GM12873 (cell line): Measurements from ENCODE around the gene PHACTR3.

Source experiments
- TF ChIP-seq, protein P1 (sequence below): IDR thresholded peaks from 2 replicates; pipeline ENCODE4 v1.5.1; 2012; ENCODE audit warnings: low read depth, mild to moderate bottlenecking, moderate library complexity, low read length, control low read depth; ENCODE audit not compliant: insufficient read depth; ENCODE audit errors: missing control alignments

Gene PHACTR3

DNA sequence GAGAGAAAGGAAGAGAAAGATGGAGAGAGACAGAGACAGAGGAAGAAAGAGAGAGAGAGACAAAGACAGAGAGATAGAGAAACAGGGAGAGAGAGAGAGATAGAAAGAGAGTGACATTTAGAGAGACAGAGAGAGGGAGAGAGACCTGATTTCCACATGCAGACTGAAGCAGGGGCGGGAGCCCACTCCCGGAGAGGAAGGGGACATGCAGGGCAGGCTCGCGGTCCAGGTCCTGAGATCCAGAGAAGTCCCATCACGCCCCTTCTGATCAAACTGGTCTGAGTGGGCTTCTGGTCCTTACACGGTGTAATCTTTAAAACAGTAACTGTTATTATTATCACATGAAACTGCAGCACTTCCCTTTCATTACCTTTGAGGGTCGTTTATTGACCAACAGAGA lies 62.2 kb downstream of the PHACTR3 start:
- TF ChIP-seq, protein P1, sequence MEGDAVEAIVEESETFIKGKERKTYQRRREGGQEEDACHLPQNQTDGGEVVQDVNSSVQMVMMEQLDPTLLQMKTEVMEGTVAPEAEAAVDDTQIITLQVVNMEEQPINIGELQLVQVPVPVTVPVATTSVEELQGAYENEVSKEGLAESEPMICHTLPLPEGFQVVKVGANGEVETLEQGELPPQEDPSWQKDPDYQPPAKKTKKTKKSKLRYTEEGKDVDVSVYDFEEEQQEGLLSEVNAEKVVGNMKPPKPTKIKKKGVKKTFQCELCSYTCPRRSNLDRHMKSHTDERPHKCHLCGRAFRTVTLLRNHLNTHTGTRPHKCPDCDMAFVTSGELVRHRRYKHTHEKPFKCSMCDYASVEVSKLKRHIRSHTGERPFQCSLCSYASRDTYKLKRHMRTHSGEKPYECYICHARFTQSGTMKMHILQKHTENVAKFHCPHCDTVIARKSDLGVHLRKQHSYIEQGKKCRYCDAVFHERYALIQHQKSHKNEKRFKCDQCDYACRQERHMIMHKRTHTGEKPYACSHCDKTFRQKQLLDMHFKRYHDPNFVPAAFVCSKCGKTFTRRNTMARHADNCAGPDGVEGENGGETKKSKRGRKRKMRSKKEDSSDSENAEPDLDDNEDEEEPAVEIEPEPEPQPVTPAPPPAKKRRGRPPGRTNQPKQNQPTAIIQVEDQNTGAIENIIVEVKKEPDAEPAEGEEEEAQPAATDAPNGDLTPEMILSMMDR = no peak

GRCh38 chr20:59667131-59667530 lies 62.8 kb downstream of the PHACTR3 start:
- TF ChIP-seq, protein P1 = no peak

DNA sequence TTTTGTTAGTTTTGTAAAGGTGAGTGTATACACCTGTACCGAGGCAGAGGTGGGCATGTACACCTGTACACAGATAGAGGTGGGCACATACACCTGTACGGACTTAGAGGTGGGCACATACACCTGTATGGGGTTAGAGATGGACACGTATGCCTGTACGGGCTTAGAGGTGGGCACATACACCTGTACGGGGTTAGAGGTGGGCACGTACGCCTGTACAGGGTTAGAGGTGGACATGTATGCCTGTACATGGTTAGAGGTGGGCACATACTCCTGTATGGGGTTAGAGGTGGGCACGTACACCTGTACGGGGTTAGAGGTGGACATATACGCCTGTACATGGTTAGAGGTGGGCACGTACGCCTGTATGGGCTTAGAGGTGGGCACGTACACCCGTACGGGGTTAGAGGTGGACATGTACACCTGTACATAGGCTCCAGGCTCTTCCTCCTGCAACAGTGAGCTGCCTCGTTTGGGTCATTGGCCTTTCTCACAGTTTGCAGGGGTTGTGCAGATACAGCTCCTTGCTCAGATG lies 63.7 kb downstream of the PHACTR3 start:
- TF ChIP-seq, protein P1 = no peak

DNA sequence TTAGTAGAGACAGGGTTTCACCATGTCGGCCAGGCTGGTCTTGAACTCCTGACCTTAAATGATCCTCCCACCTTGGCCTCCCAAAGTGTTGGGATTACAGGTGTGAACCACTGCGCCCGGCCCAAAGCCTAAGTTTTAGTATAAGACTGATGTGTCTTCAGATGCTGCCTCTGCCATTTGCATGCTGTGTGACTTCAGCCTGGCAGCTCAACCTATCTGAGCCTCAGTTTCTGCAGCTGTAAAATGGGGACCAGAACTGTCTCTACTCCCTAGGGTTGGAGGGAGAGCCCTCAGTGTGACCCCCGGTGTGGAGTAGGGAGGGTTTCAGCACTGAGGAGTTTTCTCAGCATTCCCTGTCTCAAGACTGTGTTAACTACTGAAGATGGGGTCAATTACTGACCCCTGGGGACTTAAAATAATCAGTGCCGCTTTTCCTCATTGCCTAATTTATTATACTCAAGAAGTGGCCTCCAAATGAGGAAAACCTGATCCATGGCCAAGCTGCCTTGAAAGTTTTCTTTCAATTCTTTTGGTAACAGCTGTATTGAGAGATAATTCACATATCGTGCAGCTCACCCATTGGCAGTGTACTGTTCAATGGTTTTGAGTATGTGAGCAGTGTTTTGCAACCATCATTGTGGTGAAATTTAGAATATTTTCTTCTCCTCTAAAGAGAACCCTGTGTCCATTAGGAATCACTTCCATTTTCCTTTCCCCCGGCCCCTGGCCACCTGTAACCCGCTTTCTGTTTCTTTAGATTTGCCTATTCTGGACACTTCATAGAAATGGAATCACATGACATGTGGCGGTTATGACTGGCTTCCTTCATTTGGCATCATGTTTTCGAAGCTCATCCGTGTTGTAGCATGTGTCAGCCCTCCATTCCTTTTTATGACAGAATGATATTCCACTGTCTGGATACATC lies 64.8 kb downstream of the PHACTR3 start:
- TF ChIP-seq, protein P1 = no peak

GRCh38 chr20:59670786-59671492 lies 66.6 kb downstream of the PHACTR3 start:
- TF ChIP-seq, protein P1 = no peak

GRCh38 chr20:59671661-59672471 lies 67.5 kb downstream of the PHACTR3 start:
- TF ChIP-seq, protein P1 = no peak
